Neuron (in vitro differentiated cells): ENCODE results near the gene PIAS4.

ENCODE experiments used
- H2AFZ ChIP-seq: one replicate; pipeline ENCODE4 v1.6.1; 2013; ENCODE audit warnings: low read depth, mild to moderate bottlenecking, inconsistent platforms, low read length, moderate library complexity
- H3K27me3 ChIP-seq: one replicate; pipeline ENCODE4 v1.6.1; 2013; ENCODE audit warnings: low read length; ENCODE audit not compliant: insufficient read depth
- H3K36me3 ChIP-seq: one replicate; pipeline ENCODE4 v1.6.1; 2013; ENCODE audit warnings: low read length; ENCODE audit not compliant: insufficient read depth
- H3K4me1 ChIP-seq: one replicate; pipeline ENCODE4 v1.6.1; 2013; ENCODE audit warnings: low read length; ENCODE audit not compliant: insufficient read depth
- H3K4me3 ChIP-seq: 2 replicates; pipeline ENCODE4 v1.5.1; 2013; ENCODE audit warnings: mild to moderate bottlenecking, low read length, moderate library complexity
- H3K9me3 ChIP-seq: one replicate; pipeline ENCODE4 v1.6.1; 2013; ENCODE audit warnings: low read length

PIAS4 gene

GRCh38 chr19:4062419-4063368, 55.2 kb downstream of the PIAS4 start:
- Histone ChIP-seq H3K27me3 (peaks cover 4% of the 10 kb centered on the region), H2AFZ (no peak overlapping the region), H3K4me3 (no peak overlapping the region), H3K9me3 (no peaks in the 10 kb centered on the region), H3K36me3 (no peaks in the 10 kb centered on the region), H3K4me1 (peaks cover 20% of the 10 kb centered on the region)

GRCh38 chr19:4063369-4064148, 56.0 kb downstream of the PIAS4 start:
- Histone ChIP-seq H3K9me3 (no peaks in the 10 kb centered on the region), H3K4me1 (peaks cover 21% of the 10 kb centered on the region), H3K36me3 (no peaks in the 10 kb centered on the region), H2AFZ (no peak overlapping the region), H3K27me3 (peaks cover 12% of the 10 kb centered on the region), H3K4me3 (peak overlapping the region; percentile 68)

- peak overlapping the region; percentile 68 for H3K4me3 ChIP-seq
- no peaks in the 10 kb centered on the region for H3K9me3 ChIP-seq
- H2AFZ ChIP-seq: no peak overlapping the region
- H3K27me3 ChIP-seq: peaks cover 16% of the 10 kb centered on the region
- H3K4me1 ChIP-seq: peaks cover 19% of the 10 kb centered on the region
- no peaks in the 10 kb centered on the region for H3K36me3 ChIP-seq
These were observed 56.6 kb downstream of the PIAS4 start for GRCh38 chr19:4064149-4064495.

GRCh38 chr19:4064496-4065260, 57.1 kb downstream of the PIAS4 start:
- Histone ChIP-seq H2AFZ (no peak overlapping the region), H3K4me3 (peak overlapping the region; percentile 68), H3K4me1 (peaks cover 17% of the 10 kb centered on the region), H3K9me3 (no peaks in the 10 kb centered on the region), H3K27me3 (peaks cover 21% of the 10 kb centered on the region), H3K36me3 (no peaks in the 10 kb centered on the region)

DNA sequence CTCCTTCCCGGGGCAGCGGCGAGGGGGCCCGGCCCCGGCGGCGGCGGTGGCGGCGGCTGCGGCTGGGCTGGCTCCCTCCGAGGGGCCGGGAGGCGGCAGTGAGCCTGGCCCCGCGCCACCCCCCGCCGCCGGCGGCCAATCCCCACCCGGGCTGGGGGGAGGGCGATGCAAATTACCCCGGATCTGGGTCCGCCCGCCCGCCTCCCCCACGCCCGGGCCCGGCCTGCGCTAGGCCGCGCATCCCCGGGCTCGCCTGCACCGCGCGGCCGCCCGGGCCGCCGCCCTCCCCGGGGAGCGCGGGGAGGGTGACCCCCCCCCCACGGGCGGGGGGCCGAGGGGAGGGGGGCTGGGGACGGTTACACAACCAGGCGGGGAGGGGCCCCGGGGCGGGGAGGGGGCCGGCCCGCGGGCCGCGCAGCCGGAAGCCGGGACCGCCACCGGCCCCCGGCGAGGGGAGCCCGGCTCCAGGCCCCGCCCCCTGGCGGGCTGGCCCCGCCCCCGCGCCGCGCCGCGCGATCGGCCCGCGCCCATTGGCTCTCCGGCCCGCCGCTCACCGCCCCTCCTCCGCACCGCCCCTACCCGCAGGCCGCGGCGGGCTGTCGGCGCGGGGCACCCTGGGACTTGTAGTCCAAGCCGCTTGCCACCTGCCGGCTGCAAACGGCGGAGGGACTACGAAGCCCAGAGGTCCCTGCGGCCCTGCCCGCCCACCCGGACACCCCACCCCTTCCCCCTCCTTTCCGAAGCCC, 58.1 kb downstream of the PIAS4 start:
- H3K4me3 ChIP-seq: peak overlapping the region; percentile 68
- H3K27me3 ChIP-seq: peaks cover 21% of the 10 kb centered on the region
- no peaks in the 10 kb centered on the region for H3K36me3 ChIP-seq
- H2AFZ ChIP-seq: no peak overlapping the region
- H3K9me3 ChIP-seq: no peaks in the 10 kb centered on the region
- H3K4me1 ChIP-seq: peaks cover 17% of the 10 kb centered on the region

GRCh38 chr19:4066176-4066606, 58.7 kb downstream of the PIAS4 start:
- H3K27me3 ChIP-seq: peaks cover 21% of the 10 kb centered on the region
- peaks cover 17% of the 10 kb centered on the region for H3K4me1 ChIP-seq
- no peaks in the 10 kb centered on the region for H3K9me3 ChIP-seq
- H2AFZ ChIP-seq: peak overlapping the region; percentile 91
- H3K4me3 ChIP-seq: peak overlapping the region; percentile 60
- H3K36me3 ChIP-seq: no peaks in the 10 kb centered on the region

DNA sequence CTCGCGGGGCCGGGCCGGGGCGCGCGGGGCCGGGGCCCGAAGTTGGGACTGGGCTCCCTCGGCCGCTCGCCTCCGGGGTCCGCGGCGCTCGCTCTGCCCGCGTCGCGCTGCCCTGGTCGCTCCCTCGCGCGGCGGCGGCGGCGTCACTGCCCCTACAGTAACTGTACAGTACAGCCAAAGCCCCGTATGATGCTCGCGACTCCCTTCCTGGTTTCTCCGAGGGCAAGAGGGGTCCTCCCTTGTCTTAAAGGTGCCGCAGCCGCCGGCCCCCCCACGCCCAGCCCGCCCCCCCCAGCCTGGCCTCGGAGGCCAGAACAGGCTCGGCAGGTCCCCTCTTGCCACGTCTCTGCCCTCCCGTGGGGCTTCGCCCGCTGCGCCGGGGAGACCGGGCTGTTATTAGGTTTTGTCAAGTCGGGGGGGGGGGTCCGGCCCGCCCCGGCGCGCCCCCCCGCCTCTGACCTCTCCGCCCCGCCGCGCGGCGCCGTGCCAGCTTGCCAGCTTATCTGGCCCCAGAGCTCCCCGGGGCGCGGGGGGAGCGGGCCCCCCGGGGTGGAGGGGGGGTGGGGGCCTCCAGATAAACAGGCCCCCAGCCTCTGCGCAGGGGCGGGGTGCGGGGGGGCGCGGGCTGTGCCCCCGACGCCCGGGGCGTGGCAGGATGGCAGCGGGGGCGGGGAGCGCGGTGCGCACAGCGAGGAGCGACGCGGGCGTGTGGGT, 59.3 kb downstream of the PIAS4 start, which contains the start of gene ZBTB7A:
ZBTB7A (minus strand) TSS at position 218 of the 714 bp plus-strand sequence. CDS start 11,667 bp downstream, outside the sequence.
- H3K27me3 ChIP-seq: peaks cover 21% of the 10 kb centered on the region
- no peaks in the 10 kb centered on the region for H3K9me3 ChIP-seq
- peak within 1 kb of the TSS; percentile 91 for H2AFZ ChIP-seq
- peaks cover 17% of the 10 kb centered on the region for H3K4me1 ChIP-seq
- H3K36me3 ChIP-seq: no peaks in the 10 kb centered on the region
- H3K4me3 ChIP-seq: peak within 1 kb of the TSS; percentile 60

DNA sequence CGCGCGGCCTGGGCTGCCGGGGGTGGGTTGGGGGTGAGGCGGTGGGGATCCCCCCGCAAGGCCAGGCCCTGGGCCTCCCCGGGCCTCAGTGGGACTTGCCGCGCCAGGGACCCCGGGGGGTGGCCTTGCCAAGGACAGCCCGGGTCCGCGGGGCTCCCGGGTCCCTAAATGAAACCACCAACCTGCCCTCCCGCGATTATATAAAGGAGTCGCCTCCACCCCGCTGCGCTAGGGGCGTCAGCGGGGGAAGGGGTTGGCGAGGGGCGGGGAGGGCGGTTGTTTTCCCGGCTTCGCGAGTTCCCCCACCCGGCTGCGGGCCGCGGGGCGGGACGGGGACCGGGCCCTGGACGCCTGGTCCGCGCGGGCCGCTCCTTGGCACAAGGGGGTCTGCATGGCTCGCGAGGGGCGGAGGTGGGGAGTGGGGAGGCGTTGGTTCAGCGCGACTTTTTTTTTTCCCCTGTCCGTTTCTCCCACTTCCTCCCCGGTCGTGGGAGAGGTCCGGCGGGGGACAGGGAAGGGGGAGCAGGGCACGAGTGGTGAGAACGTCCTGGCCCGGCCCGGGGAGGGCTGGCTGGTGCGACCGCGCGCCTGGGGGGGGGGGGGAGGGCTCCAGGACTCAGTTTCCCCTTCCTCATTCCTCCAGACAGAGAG, 60.0 kb downstream of the PIAS4 start:
- Histone ChIP-seq H3K4me1 (peaks cover 17% of the 10 kb centered on the region), H3K36me3 (no peaks in the 10 kb centered on the region), H2AFZ (no peak overlapping the region), H3K27me3 (peaks cover 21% of the 10 kb centered on the region), H3K9me3 (no peaks in the 10 kb centered on the region), H3K4me3 (no peak overlapping the region)

- H2AFZ ChIP-seq: no peak overlapping the region
- H3K4me3 ChIP-seq: no peak overlapping the region
- no peaks in the 10 kb centered on the region for H3K9me3 ChIP-seq
- H3K4me1 ChIP-seq: peaks cover 17% of the 10 kb centered on the region
- H3K36me3 ChIP-seq: no peaks in the 10 kb centered on the region
- H3K27me3 ChIP-seq: peaks cover 21% of the 10 kb centered on the region
These were observed 60.8 kb downstream of the PIAS4 start for GRCh38 chr19:4068047-4068966.

DNA sequence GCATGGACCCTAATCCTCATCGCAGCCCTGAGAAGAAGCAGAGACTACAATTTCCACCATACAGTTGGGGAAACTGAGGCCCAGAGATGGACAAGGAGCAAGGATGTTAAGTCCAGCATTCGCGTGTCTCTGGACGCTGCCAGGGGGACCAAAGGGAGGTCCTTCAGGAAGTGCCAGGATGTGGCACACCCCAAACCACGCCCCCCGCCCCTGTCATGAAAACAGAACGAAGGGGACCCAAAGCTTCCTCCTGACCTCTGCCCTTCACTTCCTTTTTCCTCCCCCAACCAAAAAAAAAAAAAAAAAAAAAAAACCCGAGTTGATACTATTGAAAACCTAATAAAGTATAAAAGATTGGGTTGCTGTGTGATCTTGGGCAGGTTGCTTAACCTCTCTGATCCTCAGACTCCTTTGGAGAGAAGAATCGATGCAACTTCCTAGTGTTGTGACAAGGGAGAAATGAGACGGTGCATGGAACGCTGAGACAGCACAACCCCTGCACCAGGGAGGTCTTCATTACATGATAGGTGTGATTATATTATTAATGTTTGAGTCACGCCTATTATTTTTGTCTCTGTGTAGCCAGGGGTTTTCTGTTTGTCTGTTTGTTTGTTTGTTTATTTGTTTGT, 61.9 kb downstream of the PIAS4 start:
- Histone ChIP-seq H3K4me3 (no peak overlapping the region), H2AFZ (no peak overlapping the region), H3K36me3 (no peaks in the 10 kb centered on the region), H3K9me3 (no peaks in the 10 kb centered on the region), H3K27me3 (peaks cover 21% of the 10 kb centered on the region), H3K4me1 (peaks cover 8% of the 10 kb centered on the region)
